HepG2 (cell line): ENCODE measurements around the gene APBB3. TPM values are rescaled to one million over a fixed set of nuclear protein-coding genes. Genes with fewer than 3 reads are reported as not detected.

ENCODE experiments used
- BRF2 ChIP-seq: sonication (generic); formaldehyde crosslinking; IDR thresholded peaks from 2 replicates; pipeline ENCODE4 v1.8.1; 2022; ENCODE audit warnings: mild to moderate bottlenecking, missing genetic modification reagents
- CREB3 ChIP-seq: sonication (generic); formaldehyde crosslinking; IDR thresholded peaks from 2 replicates; pipeline ENCODE4 v1.5.0; 2020; ENCODE audit warnings: missing genetic modification reagents
- HCFC1 ChIP-seq: fragments of 150-350 bp; IDR thresholded peaks from 2 replicates; pipeline ENCODE4 v1.6.1; 2014; ENCODE audit warnings: low read depth, low read length
- NR1H2 ChIP-seq: sonication (generic); formaldehyde crosslinking; IDR thresholded peaks from 2 replicates; pipeline ENCODE4 v1.8.1; 2022; ENCODE audit warnings: low read depth, missing genetic modification reagents, borderline replicate concordance
- RAD21 ChIP-seq: fragments of 450-650 bp; formaldehyde crosslinking; IDR thresholded peaks from 2 replicates; pipeline ENCODE4 v1.5.0; 2020; ENCODE audit warnings: mild to moderate bottlenecking
- RBM39 ChIP-seq: fragments of 200-400 bp; formaldehyde crosslinking; IDR thresholded peaks from one replicate; pipeline ENCODE4 v1.6.1; 2018; ENCODE audit warnings: antibody characterized with exemption, mild to moderate bottlenecking, low read depth, low read length; ENCODE audit not compliant: poor library complexity, severe bottlenecking
- SNAPC4 ChIP-seq: sonication (generic); formaldehyde crosslinking; IDR thresholded peaks from 2 replicates; pipeline ENCODE4 v1.4.0; 2020; ENCODE audit warnings: mild to moderate bottlenecking, missing genetic modification reagents
- TAF15 ChIP-seq: fragments of 200-400 bp; formaldehyde crosslinking; IDR thresholded peaks from one replicate; pipeline ENCODE4 v1.6.1; 2018; ENCODE audit warnings: mild to moderate bottlenecking, low read depth, low read length; ENCODE audit not compliant: poor library complexity, severe bottlenecking
- ZBTB38 ChIP-seq: sonication (generic); formaldehyde crosslinking; IDR thresholded peaks from 2 replicates; pipeline ENCODE4 v1.5.1; 2020; ENCODE audit warnings: mild to moderate bottlenecking, missing genetic modification reagents
- ZNF326 ChIP-seq: sonication (generic); formaldehyde crosslinking; IDR thresholded peaks from 2 replicates; pipeline ENCODE4 v1.4.0; 2020; ENCODE audit warnings: missing genetic modification reagents, borderline replicate concordance
- ZNF501 ChIP-seq: sonication (generic); formaldehyde crosslinking; IDR thresholded peaks from 2 replicates; pipeline ENCODE4 v1.5.1; 2020; ENCODE audit warnings: mild to moderate bottlenecking, moderate library complexity, missing genetic modification reagents
- ZNF562 ChIP-seq: sonication (generic); formaldehyde crosslinking; IDR thresholded peaks from 2 replicates; pipeline ENCODE4 v1.8.0; 2022; ENCODE audit warnings: missing genetic modification reagents, borderline replicate concordance
- ZNF580 ChIP-seq: IDR thresholded peaks from 2 replicates; pipeline ENCODE4 v1.6.1; 2016; ENCODE audit warnings: low read depth, borderline replicate concordance
- polyA plus RNA-seq, 8 experiments: library from polyadenylated mRNA; depleted of rRNA in 3 of 8; stranded (reverse) in 7 of 8; unstranded in 1 of 8; fragments of >200 nt; fragmentation: Illumina TruSeq in 4 of 8; extraction: Trizol in 4 of 8; gene quantifications; 2 replicates each; pipeline versions ENCODE4 v1.2.1 to v1.2.3, GENCODE V29; 2011 to 2016; ENCODE audit warnings: low read depth in 4 of 8, missing spikeins in 1 of 8, mixed read lengths in 1 of 8; ENCODE audit not compliant: insufficient read depth in 1 of 8
- total RNA-seq, 5 experiments: library from RNA; depleted of rRNA; stranded (reverse); fragments of >200 nt; fragmentation: Illumina TruSeq; extraction: Trizol; gene quantifications; 2 replicates each; pipeline ENCODE4 v1.2.3, GENCODE V29; 2016; ENCODE audit warnings: low read depth in 1 of 5
- TF ChIP-seq, protein P1 (sequence below): sonication (generic); formaldehyde crosslinking; IDR thresholded peaks from 2 replicates; pipeline ENCODE4 v1.4.0; 2020; ENCODE audit warnings: missing genetic modification reagents
- TF ChIP-seq, protein P2 (sequence below): sonication (generic); formaldehyde crosslinking; IDR thresholded peaks from 2 replicates; pipeline ENCODE4 v1.5.0; 2020; ENCODE audit warnings: missing genetic modification reagents, mild to moderate bottlenecking, borderline replicate concordance

Gene APBB3
- total and polyA plus RNA-seq, 2 of the 13 experiments (the other 11 are each of a cell fraction or from before 2014, with no cell fraction given): 0.38 to 0.78 TPM

GRCh38 chr5:140547508-140548299 lies 16.7 kb downstream of the APBB3 start, which contains the start of gene EIF4EBP3 (continued):
- TF ChIP-seq ZBTB38 (CRISPR knock-in tag): peak; percentile 53; the same call in 1 of the 2 replicates
- peak; percentile 44; the same call in 1 of the 2 replicates for TF ChIP-seq ZNF580 (CRISPR knock-in tag)
- TF ChIP-seq BRF2 (CRISPR knock-in tag): peak; percentile 89; the same call in 1 of the 2 replicates
- peak; percentile 67 for TF ChIP-seq RBM39
- TF ChIP-seq ZNF562 (CRISPR knock-in tag): no peak
- no peak for TF ChIP-seq SNAPC4 (CRISPR knock-in tag)
- TF ChIP-seq HCFC1: no peak
- no peak; the same call in 1 of the 2 replicates for TF ChIP-seq CREB3
- no peak for TF ChIP-seq TAF15
- TF ChIP-seq ZNF326 (CRISPR knock-in tag): no peak; the same call in 1 of the 2 replicates
- TF ChIP-seq, protein P1, sequence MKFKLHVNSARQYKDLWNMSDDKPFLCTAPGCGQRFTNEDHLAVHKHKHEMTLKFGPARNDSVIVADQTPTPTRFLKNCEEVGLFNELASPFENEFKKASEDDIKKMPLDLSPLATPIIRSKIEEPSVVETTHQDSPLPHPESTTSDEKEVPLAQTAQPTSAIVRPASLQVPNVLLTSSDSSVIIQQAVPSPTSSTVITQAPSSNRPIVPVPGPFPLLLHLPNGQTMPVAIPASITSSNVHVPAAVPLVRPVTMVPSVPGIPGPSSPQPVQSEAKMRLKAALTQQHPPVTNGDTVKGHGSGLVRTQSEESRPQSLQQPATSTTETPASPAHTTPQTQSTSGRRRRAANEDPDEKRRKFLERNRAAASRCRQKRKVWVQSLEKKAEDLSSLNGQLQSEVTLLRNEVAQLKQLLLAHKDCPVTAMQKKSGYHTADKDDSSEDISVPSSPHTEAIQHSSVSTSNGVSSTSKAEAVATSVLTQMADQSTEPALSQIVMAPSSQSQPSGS (CRISPR knock-in tag): peak; percentile 67; the same call in 1 of the 2 replicates
- no peak for TF ChIP-seq NR1H2
- TF ChIP-seq, protein P2, sequence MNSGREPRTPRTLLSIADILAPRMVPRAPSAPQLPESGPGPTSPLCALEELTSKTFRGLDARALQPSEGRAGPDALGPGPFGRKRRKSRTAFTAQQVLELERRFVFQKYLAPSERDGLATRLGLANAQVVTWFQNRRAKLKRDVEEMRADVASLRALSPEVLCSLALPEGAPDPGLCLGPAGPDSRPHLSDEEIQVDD (CRISPR knock-in tag): no peak
- TF ChIP-seq RAD21 (CRISPR knock-in tag): peak; percentile 73
- peak; percentile 79 for TF ChIP-seq ZNF501 (CRISPR knock-in tag)
